ENCODE measurements around the gene SHB.

Gene SHB

GRCh38 chr9:37925006-37925405 is 144.0 kb downstream of the SHB start:
- TF ChIP-seq POLR2AphosphoS5 (IDR thresholded peaks at IDR 0.05; ENCODE audit: low read depth, low read length) = no peak
- no peak for TF ChIP-seq REST (IDR thresholded peaks at IDR 0.05; ENCODE audit: insufficient read depth in 1 of 2, low read depth in 2 of 2, low read length in 2 of 2)
- TF ChIP-seq TAF1 (IDR thresholded peaks at IDR 0.05; ENCODE audit: borderline replicate concordance, insufficient read depth, low read length) = no peak
- no peak for TF ChIP-seq SIN3A (IDR thresholded peaks at IDR 0.05; ENCODE audit: borderline replicate concordance, insufficient read depth, low read length)
- TF ChIP-seq FOXP2 (optimal IDR thresholded peaks at IDR 0.05; ENCODE audit: borderline replicate concordance, extremely low read depth, extremely low read length, insufficient read depth) = no peak

- TF ChIP-seq TAF1 (IDR thresholded peaks at IDR 0.05; ENCODE audit: borderline replicate concordance, insufficient read depth, low read length) (no peak), SIN3A (IDR thresholded peaks at IDR 0.05; ENCODE audit: borderline replicate concordance, insufficient read depth, low read length) (no peak)
Measured at GRCh38 chr9:37924538-37924937, 144.5 kb downstream of the SHB start.

- no peak for TF ChIP-seq SIN3A (IDR thresholded peaks at IDR 0.05; ENCODE audit: borderline replicate concordance, insufficient read depth, low read length)
- no peak for TF ChIP-seq TAF1 (IDR thresholded peaks at IDR 0.05; ENCODE audit: borderline replicate concordance, insufficient read depth, low read length)
- no peak for TF ChIP-seq REST (IDR thresholded peaks at IDR 0.05; ENCODE audit: insufficient read depth in 1 of 2, low read depth in 2 of 2, low read length in 2 of 2)
- no peak for TF ChIP-seq POLR2AphosphoS5 (IDR thresholded peaks at IDR 0.05; ENCODE audit: low read depth, low read length)
- no peak for TF ChIP-seq FOXP2 (optimal IDR thresholded peaks at IDR 0.05; ENCODE audit: borderline replicate concordance, extremely low read depth, extremely low read length, insufficient read depth)
Measured at GRCh38 chr9:37923796-37924427, 145.1 kb downstream of the SHB start.

- TF ChIP-seq POLR2AphosphoS5 (IDR thresholded peaks at IDR 0.05; ENCODE audit: low read depth, low read length) (no peak), FOXP2 (optimal IDR thresholded peaks at IDR 0.05; ENCODE audit: borderline replicate concordance, extremely low read depth, extremely low read length, insufficient read depth) (no peak), SIN3A (IDR thresholded peaks at IDR 0.05; ENCODE audit: borderline replicate concordance, insufficient read depth, low read length) (no peak), TAF1 (IDR thresholded peaks at IDR 0.05; ENCODE audit: borderline replicate concordance, insufficient read depth, low read length) (no peak), REST (IDR thresholded peaks at IDR 0.05; ENCODE audit: insufficient read depth in 1 of 2, low read depth in 2 of 2, low read length in 2 of 2) (no peak)
Measured at GRCh38 chr9:37923118-37923795, 145.8 kb downstream of the SHB start.

- TF ChIP-seq SIN3A (IDR thresholded peaks at IDR 0.05; ENCODE audit: borderline replicate concordance, insufficient read depth, low read length) = no peak
- no peak for TF ChIP-seq FOXP2 (optimal IDR thresholded peaks at IDR 0.05; ENCODE audit: borderline replicate concordance, extremely low read depth, extremely low read length, insufficient read depth)
- no peak for TF ChIP-seq TAF1 (IDR thresholded peaks at IDR 0.05; ENCODE audit: borderline replicate concordance, insufficient read depth, low read length)
- no peak for TF ChIP-seq REST (IDR thresholded peaks at IDR 0.05; ENCODE audit: insufficient read depth in 1 of 2, low read depth in 2 of 2, low read length in 2 of 2)
- TF ChIP-seq POLR2AphosphoS5 (IDR thresholded peaks at IDR 0.05; ENCODE audit: low read depth, low read length) = no peak
Measured at GRCh38 chr9:37922363-37923117, 146.5 kb downstream of the SHB start.
